Measurements from ENCODE around the gene OVCH1.

DNA sequence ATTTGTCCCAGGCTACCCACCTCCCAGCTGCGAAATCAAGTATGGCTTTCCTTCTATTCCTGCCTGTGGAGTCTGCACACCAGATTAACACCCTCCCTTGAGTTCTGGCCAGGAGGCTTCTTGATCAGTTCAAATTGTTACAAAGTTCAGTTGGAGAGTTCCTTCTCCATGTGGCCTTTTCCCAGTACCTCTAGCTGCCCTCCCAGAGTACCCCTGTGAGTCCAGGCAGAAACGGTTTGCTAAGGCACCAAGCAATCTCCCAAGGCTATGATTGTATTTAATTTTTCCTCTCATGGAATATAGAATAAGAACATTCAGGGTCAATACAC, 66.8 kb downstream of the OVCH1 start:
- TF ChIP-seq TAF1 (IDR thresholded peaks at IDR 0.05; ENCODE audit: borderline replicate concordance, low read depth, low read length) (no peak), CTCF (IDR thresholded peaks at IDR 0.05) (no peak), GABPA (IDR thresholded peaks at IDR 0.05; ENCODE audit: low read depth) (no peak), JUND (IDR thresholded peaks at IDR 0.05) (no peak), EZH2phosphoT487 (IDR thresholded peaks at IDR 0.05; ENCODE audit: borderline replicate concordance, low read depth) (no peak), POLR2AphosphoS5 (IDR thresholded peaks at IDR 0.05; ENCODE audit: low read depth, low read length) (no peak), REST (IDR thresholded peaks at IDR 0.05; ENCODE audit: low read depth, low read length) (no peak)

Data from SK-N-SH (cell line).